Pulmonary artery endothelial cell (primary cell): ENCODE data around the gene FAM131C. TPM values are rescaled to one million over a fixed set of nuclear protein-coding genes. Genes with fewer than 3 reads are reported as not detected.
A peak's percentile ranks its signal among the peaks of the same experiment; 100 is the strongest.

Experiments used
- DNase-seq: peaks from one replicate; pipeline ENCODE4 v3.0.0-alpha.2; 2011; ENCODE audit warnings: low read depth, low spot score
- total RNA-seq: library from RNA; depleted of rRNA; stranded (reverse); fragments of >200 nt; gene quantifications from 2 replicates; pipeline ENCODE4 v1.2.3, GENCODE V29; 2014

Gene FAM131C
- total RNA-seq, 1 donor from 2014 or later = 0.20 TPM

DNA sequence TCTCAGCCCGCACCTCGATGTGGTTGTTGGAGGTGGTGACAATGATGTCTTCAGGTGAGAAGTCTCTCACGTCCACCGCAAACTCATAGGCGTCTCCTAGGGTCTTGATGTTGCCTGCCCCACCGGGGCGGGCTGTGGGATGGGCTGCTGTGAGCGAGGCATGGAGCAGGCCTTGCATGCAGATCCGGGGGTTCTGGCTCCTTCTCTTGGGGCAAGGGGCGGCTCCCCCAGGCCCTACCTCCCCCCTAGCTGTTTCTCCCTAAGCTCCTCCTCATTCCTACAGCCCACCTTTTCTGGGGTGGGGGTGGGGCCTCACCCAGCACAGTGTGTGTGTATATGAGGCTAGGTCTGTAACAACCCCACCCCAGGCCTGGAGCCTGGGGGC lies 56.4 kb downstream of the FAM131C start:
- no peak for DNase-seq

- no peak for DNase-seq
These were observed 57.2 kb downstream of the FAM131C start for GRCh38 chr1:16015960-16016901.

- no peak for DNase-seq
These were observed 58.0 kb downstream of the FAM131C start for GRCh38 chr1:16015491-16015890.

- no peak for DNase-seq
These were observed 58.7 kb downstream of the FAM131C start for GRCh38 chr1:16014509-16015482.

GRCh38 chr1:16013908-16014258 lies 59.6 kb downstream of the FAM131C start:
- DNase-seq = no peak

GRCh38 chr1:16013220-16013907 lies 60.1 kb downstream of the FAM131C start:
- DNase-seq = no peak

GRCh38 chr1:16012590-16013219 lies 60.7 kb downstream of the FAM131C start:
- DNase-seq = no peak

GRCh38 chr1:16011936-16012589 lies 61.4 kb downstream of the FAM131C start:
- no peak for DNase-seq

DNA sequence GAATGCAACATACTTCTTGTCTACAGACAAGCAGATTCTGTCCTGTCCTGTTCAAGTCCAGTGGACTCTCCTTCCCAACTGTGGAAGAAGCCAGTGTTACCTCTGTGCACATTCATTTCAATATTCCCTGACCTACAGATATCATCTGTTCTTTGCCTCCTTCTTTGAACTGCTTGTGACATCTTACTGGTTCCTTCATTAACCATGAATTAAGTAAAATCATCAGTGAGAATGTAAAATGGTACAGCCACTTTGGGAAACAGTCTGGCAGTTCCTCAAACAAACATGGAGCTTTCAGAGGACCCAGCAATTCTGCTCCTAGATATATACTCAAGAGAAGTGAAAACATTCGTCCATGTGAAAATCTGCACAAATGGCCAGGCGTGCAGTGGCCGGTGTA lies 62.6 kb downstream of the FAM131C start:
- no peak for DNase-seq

DNA sequence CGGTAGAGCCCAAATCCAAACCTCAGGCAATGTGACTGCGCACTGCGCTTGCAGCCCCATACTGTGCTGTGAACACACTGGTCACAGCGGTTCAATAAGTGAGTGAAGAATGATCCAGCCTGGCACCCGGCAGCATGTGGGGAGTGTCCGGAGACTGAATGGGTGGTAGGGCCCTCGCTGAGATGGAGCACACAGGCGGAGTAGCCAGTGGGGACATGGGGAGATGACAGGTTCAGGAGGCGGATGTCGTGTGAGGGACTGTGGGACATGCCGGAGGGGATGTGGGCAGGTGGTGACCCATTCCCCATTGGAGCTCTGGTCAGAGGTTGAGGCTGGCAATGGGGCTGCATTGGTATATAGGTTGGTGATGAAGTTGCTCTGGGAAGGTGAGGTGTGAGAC lies 63.8 kb downstream of the FAM131C start:
- DNase-seq = no peak

GRCh38 chr1:16009030-16009460 lies 64.4 kb downstream of the FAM131C start:
- peak; percentile 26 for DNase-seq

Other genes starting within 250 kb of the FAM131C start
- gene SPEN, start 225.9 kb downstream of the FAM131C start, total RNA-seq = 18.9 and 31.7 TPM in 2 replicates
- gene ZBTB17, start 97.5 kb downstream of the FAM131C start, total RNA-seq = 52.4 and 63.3 TPM in 2 replicates
- gene SRARP, start 69.4 kb downstream of the FAM131C start, total RNA-seq = not detected in 2 replicates
- gene HSPB7, start 55.6 kb downstream of the FAM131C start, total RNA-seq = 0.14 TPM in 1 of 2 replicates, not detected in the other
- not detected in 2 replicates for gene CLCNKA, start 51.6 kb downstream of the FAM131C start, total RNA-seq
- 0.07 TPM in 1 of 2 replicates, not detected in the other for gene CLCNKB, start 29.9 kb downstream of the FAM131C start, total RNA-seq
- gene EPHA2, start 82.4 kb upstream of the FAM131C start, total RNA-seq = 103 and 130 TPM in 2 replicates
- 4.0 TPM in 2 replicates for gene ARHGEF19, start 139.0 kb upstream of the FAM131C start, total RNA-seq
- 10.3 and 11.9 TPM in 2 replicates for gene CPLANE2, start 163.5 kb upstream of the FAM131C start, total RNA-seq